A549 (cell line): ENCODE measurements around the gene ZNF134.

Experiments used
- CTCF ChIP-seq: fragments of >200 bp; sonication (Bioruptor Twin); formaldehyde crosslinking; IDR thresholded peaks from 3 replicates; pipeline ENCODE4 v1.5.1; 2016
- KDM1A ChIP-seq: fragments of 200-600 bp; sonication (generic); IDR thresholded peaks from 2 replicates; pipeline ENCODE4 v1.6.1; 2016; ENCODE audit warnings: low read depth, mild to moderate bottlenecking
- TFCP2L1 ChIP-seq: fragments of 250-450 bp; sonication (Bioruptor Pico); IDR thresholded peaks from 2 replicates; pipeline ENCODE4 v1.5.0; 2021; ENCODE audit warnings: mild to moderate bottlenecking
- TF ChIP-seq, protein P1 (sequence below): IDR thresholded peaks from 2 replicates; pipeline ENCODE4 v1.6.1; 2012

DNA sequence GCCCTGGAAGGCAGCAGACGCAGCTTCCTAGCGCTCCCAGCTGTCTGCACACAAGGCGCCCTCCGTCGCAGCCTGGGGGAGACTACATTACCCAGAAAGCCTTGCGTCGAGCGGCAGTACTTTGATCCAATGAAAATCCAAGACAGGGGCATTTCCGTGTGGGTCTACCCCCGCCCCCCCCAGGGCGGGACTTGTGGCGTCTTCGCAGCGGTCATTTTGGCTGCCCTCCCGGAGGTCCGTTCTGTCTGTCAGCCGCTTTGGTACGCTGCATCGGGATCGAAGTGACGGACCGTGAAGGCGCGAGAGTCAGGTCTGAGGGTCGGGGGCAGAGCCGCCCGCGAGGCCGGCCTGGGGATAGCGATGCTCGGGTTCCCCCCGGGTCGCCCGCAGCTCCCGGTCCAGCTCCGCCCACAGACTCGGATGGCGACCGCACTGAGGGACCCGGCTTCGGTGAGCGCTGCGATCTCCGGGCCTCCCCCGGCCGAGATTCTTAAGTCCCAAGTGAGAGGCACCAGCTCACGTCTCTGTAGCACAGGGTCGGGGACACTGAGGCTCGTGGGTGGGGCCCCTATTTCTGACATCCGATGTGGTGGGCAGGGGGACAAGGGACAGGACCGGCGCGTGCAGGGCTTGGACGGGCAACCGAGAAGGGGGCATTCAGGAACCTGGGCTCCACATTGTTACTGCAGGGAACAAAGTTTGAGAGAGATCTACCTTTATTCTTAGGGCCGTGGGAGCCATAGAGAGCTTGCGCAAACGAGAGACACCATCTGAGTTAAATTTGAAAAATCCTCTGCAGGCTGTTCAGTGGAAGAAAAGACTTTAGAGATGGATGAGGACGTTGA is 19.2 kb downstream of the ZNF134 start, which contains the start of gene ZNF211:
- TF ChIP-seq KDM1A (no peak), CTCF (no peak), TFCP2L1 (CRISPR knock-in tag) (no peak)
- TF ChIP-seq, protein P1, sequence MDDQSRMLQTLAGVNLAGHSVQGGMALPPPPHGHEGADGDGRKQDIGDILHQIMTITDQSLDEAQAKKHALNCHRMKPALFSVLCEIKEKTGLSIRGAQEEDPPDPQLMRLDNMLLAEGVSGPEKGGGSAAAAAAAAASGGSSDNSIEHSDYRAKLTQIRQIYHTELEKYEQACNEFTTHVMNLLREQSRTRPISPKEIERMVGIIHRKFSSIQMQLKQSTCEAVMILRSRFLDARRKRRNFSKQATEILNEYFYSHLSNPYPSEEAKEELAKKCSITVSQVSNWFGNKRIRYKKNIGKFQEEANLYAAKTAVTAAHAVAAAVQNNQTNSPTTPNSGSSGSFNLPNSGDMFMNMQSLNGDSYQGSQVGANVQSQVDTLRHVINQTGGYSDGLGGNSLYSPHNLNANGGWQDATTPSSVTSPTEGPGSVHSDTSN = peak; percentile 97
